ENCODE data around the gene RNGTT. TPM values are rescaled to one million over a fixed set of nuclear protein-coding genes. Genes with fewer than 3 reads are reported as not detected.

RNGTT gene
- polyA plus RNA-seq, 1 donor (not counting 4 experiments of a cell fraction or from before 2014, with no cell fraction given): 9.7 TPM

- Histone ChIP-seq H3K4me2 (ENCODE audit: control insufficient read depth, extremely low read depth, insufficient read depth, low read depth, low read length) (no peak overlapping the region), H3K9ac (ENCODE audit: control insufficient read depth, extremely low read depth, insufficient read depth, low read length) (no peak overlapping the region), H2AFZ (ENCODE audit: control insufficient read depth, low read length) (no peak overlapping the region), H3K9me3 (ENCODE audit: control insufficient read depth, low read depth, low read length) (no peaks in the 10 kb centered on the region), H3K4me1 (ENCODE audit: control insufficient read depth, extremely low read depth, insufficient read depth, low read length) (no peaks in the 10 kb centered on the region), H3K36me3 (ENCODE audit: control insufficient read depth in 2 of 2, extremely low read depth in 1 of 2, insufficient read depth in 2 of 2, low read length in 2 of 2) (peaks cover 0 to 3% of the 10 kb centered on the region in 2 experiments), H3K27ac (ENCODE audit: control insufficient read depth, insufficient read depth, low read length) (no peak overlapping the region), H3K27me3 (ENCODE audit: control insufficient read depth, extremely low read depth, insufficient read depth, low read length) (no peaks in the 10 kb centered on the region), H3K9me1 (ENCODE audit: control insufficient read depth, extremely low read depth, insufficient read depth, low read length) (no peaks in the 10 kb centered on the region), H4K20me1 (ENCODE audit: control insufficient read depth, extremely low read depth, insufficient read depth, low read length) (no peaks in the 10 kb centered on the region), H3K4me3 (ENCODE audit: control insufficient read depth in 2 of 3, extremely low read depth in 1 of 3, insufficient read depth in 2 of 3, low read depth in 1 of 3, low read length in 3 of 3) (no peak overlapping the region), H3K79me2 (ENCODE audit: control insufficient read depth, insufficient read depth, low read length) (no peaks in the 10 kb centered on the region)
- no peak for FAIRE-seq
- DNase-seq (ENCODE audit: low read depth, low spot score): no peak
- dilution Hi-C loops (cut with MboI; ENCODE audit: extremely low pct_ligation_motif_present, low sequenced_read_pairs): no loop called here
- no peak for TF ChIP-seq EZH2 (IDR thresholded peaks at IDR 0.05; ENCODE audit: low read length)
- TF ChIP-seq CTCF (optimal IDR thresholded peaks at IDR 0.05 in 1 of 3, IDR thresholded peaks at IDR 0.05 in 1 of 3, conservative IDR thresholded peaks at IDR 0.05 in 1 of 3; ENCODE audit: extremely low read depth in 1 of 3, insufficient read depth in 2 of 3, low read length in 3 of 3): no peak
Measured at GRCh38 chr6:88890860-88891845, 72.3 kb downstream of the RNGTT start.

DNA sequence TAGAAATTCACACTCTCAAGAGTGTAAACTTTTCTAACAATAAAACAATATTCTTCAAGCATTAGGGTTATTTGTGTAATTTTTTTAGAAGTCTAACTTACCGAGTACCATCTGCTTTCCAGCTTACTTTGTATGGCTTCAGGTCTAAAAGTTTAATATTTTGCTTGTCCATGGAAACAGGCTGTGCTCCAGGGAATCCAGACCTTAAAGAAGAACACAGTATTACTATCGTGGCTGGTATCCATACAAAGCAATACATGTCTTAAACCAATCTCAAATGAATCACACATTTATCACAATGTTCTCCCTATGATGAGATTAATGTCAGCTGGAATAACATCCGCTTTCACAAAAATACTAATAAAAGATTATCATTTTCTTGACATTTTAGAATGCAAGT is 73.0 kb downstream of the RNGTT start:
- TF ChIP-seq EZH2 (IDR thresholded peaks at IDR 0.05; ENCODE audit: low read length) (no peak), CTCF (optimal IDR thresholded peaks at IDR 0.05 in 1 of 3, IDR thresholded peaks at IDR 0.05 in 1 of 3, conservative IDR thresholded peaks at IDR 0.05 in 1 of 3; ENCODE audit: extremely low read depth in 1 of 3, insufficient read depth in 2 of 3, low read length in 3 of 3) (no peak)
- H3K9ac ChIP-seq (ENCODE audit: control insufficient read depth, extremely low read depth, insufficient read depth, low read length): no peak overlapping the region
- H3K79me2 ChIP-seq (ENCODE audit: control insufficient read depth, insufficient read depth, low read length): no peaks in the 10 kb centered on the region
- H4K20me1 ChIP-seq (ENCODE audit: control insufficient read depth, extremely low read depth, insufficient read depth, low read length): no peaks in the 10 kb centered on the region
- H3K9me3 ChIP-seq (ENCODE audit: control insufficient read depth, low read depth, low read length): no peaks in the 10 kb centered on the region
- H3K9me1 ChIP-seq (ENCODE audit: control insufficient read depth, extremely low read depth, insufficient read depth, low read length): no peaks in the 10 kb centered on the region
- DNase-seq (ENCODE audit: low read depth, low spot score) (no peak), FAIRE-seq (no peak)
- no peaks in the 10 kb centered on the region for H3K4me1 ChIP-seq (ENCODE audit: control insufficient read depth, extremely low read depth, insufficient read depth, low read length)
- no peak overlapping the region for H3K4me2 ChIP-seq (ENCODE audit: control insufficient read depth, extremely low read depth, insufficient read depth, low read depth, low read length)
- no peak overlapping the region for H2AFZ ChIP-seq (ENCODE audit: control insufficient read depth, low read length)
- peaks cover 0 to 3% of the 10 kb centered on the region in 2 experiments for H3K36me3 ChIP-seq (ENCODE audit: control insufficient read depth in 2 of 2, extremely low read depth in 1 of 2, insufficient read depth in 2 of 2, low read length in 2 of 2)
- H3K27ac ChIP-seq (ENCODE audit: control insufficient read depth, insufficient read depth, low read length): no peak overlapping the region
- H3K4me3 ChIP-seq (ENCODE audit: control insufficient read depth in 2 of 3, extremely low read depth in 1 of 3, insufficient read depth in 2 of 3, low read depth in 1 of 3, low read length in 3 of 3): no peak overlapping the region
- H3K27me3 ChIP-seq (ENCODE audit: control insufficient read depth, extremely low read depth, insufficient read depth, low read length): no peaks in the 10 kb centered on the region
- dilution Hi-C loops (cut with MboI; ENCODE audit: extremely low pct_ligation_motif_present, low sequenced_read_pairs): no loop called here
